ENCODE measurements around the gene SH3PXD2A. TPM values are rescaled to one million over a fixed set of nuclear protein-coding genes. Genes with fewer than 3 reads are reported as not detected.

The SH3PXD2A gene
- total RNA-seq, 1 donor, result 29.0 TPM

DNA sequence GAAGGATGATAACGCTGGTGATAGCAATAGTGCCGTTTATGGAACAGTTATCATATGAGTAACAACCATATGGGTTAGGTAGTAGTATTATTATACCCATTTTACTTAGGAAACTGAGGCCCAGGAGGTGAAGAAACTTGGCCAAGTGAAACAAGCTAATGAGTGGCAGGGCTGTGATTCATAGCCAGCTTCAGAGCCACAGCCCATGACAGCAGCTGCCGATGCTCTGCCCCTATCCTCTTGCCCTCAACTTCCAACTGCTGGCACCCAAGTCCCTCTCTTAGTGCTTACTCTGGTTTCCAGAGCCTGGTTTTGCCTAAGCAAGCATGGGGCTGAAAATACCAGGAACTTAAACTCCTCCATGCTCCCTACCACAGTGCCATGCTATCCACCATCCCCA is 12.3 kb downstream of the SH3PXD2A start:
- Histone ChIP-seq H3K27ac (ENCODE audit: low read depth, low read length) (peak overlapping the region; percentile 68), H3K27me3 (ENCODE audit: insufficient read depth, low read length) (no peaks in the 10 kb centered on the region), H2AFZ (ENCODE audit: low read length) (no peak overlapping the region), H3K79me2 (ENCODE audit: insufficient read depth, low read length) (peaks cover 42% of the 10 kb centered on the region), H3K36me3 (ENCODE audit: insufficient read depth, low read length) (no peaks in the 10 kb centered on the region), H3K9me3 (ENCODE audit: low read depth, low read length) (no peaks in the 10 kb centered on the region), H4K20me1 (ENCODE audit: insufficient read depth, low read length) (peaks cover 9% of the 10 kb centered on the region), H3K4me2 (ENCODE audit: insufficient read depth, low read length) (no peak overlapping the region), H3K4me1 (ENCODE audit: insufficient read depth, low read length) (peaks cover 21% of the 10 kb centered on the region), H3K4me3 (ENCODE audit: insufficient read depth, low read length) (no peak overlapping the region)
- TF ChIP-seq, protein P1, sequence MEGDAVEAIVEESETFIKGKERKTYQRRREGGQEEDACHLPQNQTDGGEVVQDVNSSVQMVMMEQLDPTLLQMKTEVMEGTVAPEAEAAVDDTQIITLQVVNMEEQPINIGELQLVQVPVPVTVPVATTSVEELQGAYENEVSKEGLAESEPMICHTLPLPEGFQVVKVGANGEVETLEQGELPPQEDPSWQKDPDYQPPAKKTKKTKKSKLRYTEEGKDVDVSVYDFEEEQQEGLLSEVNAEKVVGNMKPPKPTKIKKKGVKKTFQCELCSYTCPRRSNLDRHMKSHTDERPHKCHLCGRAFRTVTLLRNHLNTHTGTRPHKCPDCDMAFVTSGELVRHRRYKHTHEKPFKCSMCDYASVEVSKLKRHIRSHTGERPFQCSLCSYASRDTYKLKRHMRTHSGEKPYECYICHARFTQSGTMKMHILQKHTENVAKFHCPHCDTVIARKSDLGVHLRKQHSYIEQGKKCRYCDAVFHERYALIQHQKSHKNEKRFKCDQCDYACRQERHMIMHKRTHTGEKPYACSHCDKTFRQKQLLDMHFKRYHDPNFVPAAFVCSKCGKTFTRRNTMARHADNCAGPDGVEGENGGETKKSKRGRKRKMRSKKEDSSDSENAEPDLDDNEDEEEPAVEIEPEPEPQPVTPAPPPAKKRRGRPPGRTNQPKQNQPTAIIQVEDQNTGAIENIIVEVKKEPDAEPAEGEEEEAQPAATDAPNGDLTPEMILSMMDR (IDR thresholded peaks at IDR 0.05; ENCODE audit: extremely low read depth, low read depth, low read length), result no peak
- no peak for DNase-seq (ENCODE audit: insufficient read length, low spot score, missing footprints)

DNA sequence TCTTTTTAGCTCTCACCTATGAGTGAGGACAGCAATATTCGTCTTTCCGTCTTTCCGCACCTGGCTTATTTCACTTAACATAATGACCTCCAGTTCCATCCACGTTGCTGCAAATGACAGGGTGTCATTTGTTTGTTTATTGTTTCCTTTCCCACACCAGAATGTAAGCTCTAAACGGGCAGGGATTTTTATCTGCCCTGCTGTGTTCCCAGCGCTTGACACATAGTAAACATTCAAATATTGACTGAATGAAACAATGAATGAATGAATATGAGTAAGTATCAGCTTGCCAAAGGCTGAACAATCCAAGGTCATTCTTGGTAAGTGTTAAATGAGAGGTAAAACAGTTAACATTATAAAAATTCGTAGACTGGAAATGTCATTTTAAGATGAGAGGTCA is 12.8 kb downstream of the SH3PXD2A start:
- H4K20me1 ChIP-seq (ENCODE audit: insufficient read depth, low read length), result peaks cover 9% of the 10 kb centered on the region
- no peaks in the 10 kb centered on the region for H3K27me3 ChIP-seq (ENCODE audit: insufficient read depth, low read length)
- no peaks in the 10 kb centered on the region for H3K36me3 ChIP-seq (ENCODE audit: insufficient read depth, low read length)
- H3K4me1 ChIP-seq (ENCODE audit: insufficient read depth, low read length), result peaks cover 21% of the 10 kb centered on the region
- DNase-seq (ENCODE audit: insufficient read length, low spot score, missing footprints), result no peak
- no peaks in the 10 kb centered on the region for H3K9me3 ChIP-seq (ENCODE audit: low read depth, low read length)
- H3K4me2 ChIP-seq (ENCODE audit: insufficient read depth, low read length), result no peak overlapping the region
- H3K79me2 ChIP-seq (ENCODE audit: insufficient read depth, low read length), result peaks cover 44% of the 10 kb centered on the region
- no peak overlapping the region for H2AFZ ChIP-seq (ENCODE audit: low read length)
- TF ChIP-seq, protein P1 (IDR thresholded peaks at IDR 0.05; ENCODE audit: extremely low read depth, low read depth, low read length), result no peak
- H3K4me3 ChIP-seq (ENCODE audit: insufficient read depth, low read length), result no peak overlapping the region
- H3K27ac ChIP-seq (ENCODE audit: low read depth, low read length), result no peak overlapping the region

DNA sequence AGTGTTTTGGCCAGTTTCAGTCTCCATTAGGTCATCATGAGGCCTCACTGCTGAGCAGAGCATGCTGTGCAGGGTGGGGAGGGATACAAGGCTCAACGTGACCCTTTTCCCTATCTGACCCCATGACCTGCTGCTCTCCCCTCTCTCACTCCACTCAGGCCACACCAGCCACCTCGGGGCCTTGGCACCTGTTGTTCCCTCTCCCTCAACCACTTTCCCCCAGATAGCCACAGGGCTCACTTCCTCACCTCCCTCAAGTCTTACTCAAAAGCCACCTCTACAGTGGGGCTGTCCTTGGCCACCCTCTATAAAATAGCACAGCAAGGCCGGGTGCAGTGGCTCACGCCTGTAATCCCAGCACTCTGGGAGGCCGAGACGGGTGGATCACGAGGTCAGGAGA is 13.9 kb downstream of the SH3PXD2A start:
- Histone ChIP-seq H3K27ac (ENCODE audit: low read depth, low read length) (no peak overlapping the region), H3K4me2 (ENCODE audit: insufficient read depth, low read length) (no peak overlapping the region), H3K79me2 (ENCODE audit: insufficient read depth, low read length) (peaks cover 51% of the 10 kb centered on the region), H3K4me1 (ENCODE audit: insufficient read depth, low read length) (peaks cover 21% of the 10 kb centered on the region), H3K36me3 (ENCODE audit: insufficient read depth, low read length) (no peaks in the 10 kb centered on the region), H4K20me1 (ENCODE audit: insufficient read depth, low read length) (peaks cover 9% of the 10 kb centered on the region), H2AFZ (ENCODE audit: low read length) (no peak overlapping the region), H3K4me3 (ENCODE audit: insufficient read depth, low read length) (no peak overlapping the region), H3K9me3 (ENCODE audit: low read depth, low read length) (no peaks in the 10 kb centered on the region), H3K27me3 (ENCODE audit: insufficient read depth, low read length) (no peaks in the 10 kb centered on the region)
- TF ChIP-seq, protein P1 (IDR thresholded peaks at IDR 0.05; ENCODE audit: extremely low read depth, low read depth, low read length), result no peak
- no peak for DNase-seq (ENCODE audit: insufficient read length, low spot score, missing footprints)

DNA sequence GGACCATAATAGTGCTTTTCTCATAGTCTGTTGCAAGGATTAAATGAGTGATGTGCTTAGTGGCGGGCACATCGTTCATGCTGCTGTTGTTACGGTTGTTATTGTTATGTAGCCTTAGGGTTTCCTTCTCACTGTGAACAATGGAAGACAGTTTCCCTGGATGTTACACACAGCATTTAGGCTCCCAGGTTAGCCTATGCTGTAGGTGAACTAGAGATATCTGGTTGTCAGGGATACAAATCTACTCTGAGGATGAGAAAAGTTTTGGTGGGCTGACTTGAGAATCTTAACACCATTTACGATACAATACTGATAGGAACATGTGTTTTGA is 14.7 kb downstream of the SH3PXD2A start:
- peaks cover 9% of the 10 kb centered on the region for H4K20me1 ChIP-seq (ENCODE audit: insufficient read depth, low read length)
- peaks cover 50% of the 10 kb centered on the region for H3K79me2 ChIP-seq (ENCODE audit: insufficient read depth, low read length)
- TF ChIP-seq, protein P1 (IDR thresholded peaks at IDR 0.05; ENCODE audit: extremely low read depth, low read depth, low read length), result no peak

More for the DNA sequence above, 14.7 kb downstream of the SH3PXD2A start:
- Histone ChIP-seq H3K36me3 (ENCODE audit: insufficient read depth, low read length) (no peaks in the 10 kb centered on the region), H2AFZ (ENCODE audit: low read length) (no peak overlapping the region), H3K4me1 (ENCODE audit: insufficient read depth, low read length) (peaks cover 22% of the 10 kb centered on the region), H3K4me3 (ENCODE audit: insufficient read depth, low read length) (no peak overlapping the region), H3K4me2 (ENCODE audit: insufficient read depth, low read length) (no peak overlapping the region), H3K27me3 (ENCODE audit: insufficient read depth, low read length) (no peaks in the 10 kb centered on the region), H3K27ac (ENCODE audit: low read depth, low read length) (no peak overlapping the region), H3K9me3 (ENCODE audit: low read depth, low read length) (no peaks in the 10 kb centered on the region)
- no peak for DNase-seq (ENCODE audit: insufficient read length, low spot score, missing footprints)
